IPS-18a (cell line): ENCODE data around the gene PLCB4.

Source experiments
- H3K27ac ChIP-seq: one replicate; pipeline ENCODE4 v1.5.1; 2013; ENCODE audit warnings: low read length
- H3K27me3 ChIP-seq: one replicate; pipeline ENCODE4 v1.6.1; 2013; ENCODE audit warnings: mild to moderate bottlenecking, low read length; ENCODE audit not compliant: control insufficient read depth, insufficient read depth
- H3K36me3 ChIP-seq: one replicate; pipeline ENCODE4 v1.6.1; 2013; ENCODE audit warnings: low read depth, low read length; ENCODE audit not compliant: control insufficient read depth
- H3K4me1 ChIP-seq: one replicate; pipeline ENCODE4 v1.6.1; 2013; ENCODE audit warnings: low read depth, low read length; ENCODE audit not compliant: control insufficient read depth
- H3K4me3 ChIP-seq: one replicate; pipeline ENCODE4 v1.5.1; 2013; ENCODE audit warnings: low read length
- H3K9ac ChIP-seq: one replicate; pipeline ENCODE4 v1.6.1; 2013; ENCODE audit warnings: mild to moderate bottlenecking, low read length, moderate library complexity
- H3K9me3 ChIP-seq: one replicate; pipeline ENCODE4 v1.6.1; 2013; ENCODE audit warnings: low read depth, low read length; ENCODE audit not compliant: control insufficient read depth

The PLCB4 gene

DNA sequence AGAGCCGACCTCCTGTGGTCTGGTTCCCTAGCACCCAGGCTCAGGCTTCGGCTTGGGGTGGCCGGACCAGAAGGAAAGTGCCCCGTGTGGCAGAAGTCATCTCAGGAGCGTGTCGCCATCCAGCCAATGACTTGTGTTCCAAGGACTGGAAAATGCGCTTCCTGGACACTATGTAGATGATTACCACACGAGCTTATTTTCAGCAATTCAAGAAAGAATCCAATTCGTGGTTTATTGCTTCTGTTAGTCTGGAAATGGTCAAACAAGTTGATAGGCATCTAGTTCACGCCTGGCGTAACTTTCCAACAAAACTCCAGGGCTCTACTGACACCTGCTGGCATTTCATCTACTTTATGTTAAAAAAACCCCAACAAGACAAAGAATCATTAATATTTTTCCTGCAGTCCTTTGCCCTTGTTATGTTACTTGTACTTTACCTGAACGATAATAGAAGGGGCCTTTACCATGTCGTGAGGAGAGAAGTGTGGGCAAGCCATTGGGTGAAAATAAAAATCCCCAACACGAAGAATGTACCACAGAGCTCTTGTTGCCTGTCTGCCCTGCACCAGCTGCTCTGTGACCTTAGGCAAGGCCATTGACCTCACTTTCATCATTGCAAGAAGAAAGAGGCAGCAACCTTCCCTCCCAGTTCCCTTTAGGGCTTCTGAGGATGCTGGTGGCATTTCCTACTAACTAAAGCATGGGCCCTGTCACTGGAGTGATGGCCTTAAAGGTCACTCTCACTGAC is 290.8 kb downstream of the PLCB4 start:
- Histone ChIP-seq H3K4me3 (no peak overlapping the region), H3K9me3 (no peaks in the 10 kb centered on the region), H3K9ac (no peak overlapping the region), H3K27ac (no peak overlapping the region), H3K27me3 (no peaks in the 10 kb centered on the region), H3K36me3 (peaks cover 5% of the 10 kb centered on the region), H3K4me1 (peaks cover 3% of the 10 kb centered on the region)

- no peaks in the 10 kb centered on the region for H3K9me3 ChIP-seq
- H3K27me3 ChIP-seq, result no peaks in the 10 kb centered on the region
- no peak overlapping the region for H3K4me3 ChIP-seq
- peaks cover 5% of the 10 kb centered on the region for H3K36me3 ChIP-seq
- no peak overlapping the region for H3K9ac ChIP-seq
- H3K27ac ChIP-seq, result no peak overlapping the region
- H3K4me1 ChIP-seq, result peaks cover 3% of the 10 kb centered on the region
Measured at GRCh38 chr20:9360431-9360830, 291.5 kb downstream of the PLCB4 start.

GRCh38 chr20:9363673-9364072 is 294.8 kb downstream of the PLCB4 start:
- H3K36me3 ChIP-seq, result peaks cover 5% of the 10 kb centered on the region

GRCh38 chr20:9367328-9367727 is 298.4 kb downstream of the PLCB4 start:
- Histone ChIP-seq H3K4me1 (no peaks in the 10 kb centered on the region), H3K4me3 (no peak overlapping the region), H3K9ac (no peak overlapping the region), H3K36me3 (peaks cover 5% of the 10 kb centered on the region), H3K27me3 (no peaks in the 10 kb centered on the region), H3K27ac (no peak overlapping the region), H3K9me3 (no peaks in the 10 kb centered on the region)

More at GRCh38 chr20:9363673-9364072, 294.8 kb downstream of the PLCB4 start:
- Histone ChIP-seq H3K9me3 (no peaks in the 10 kb centered on the region), H3K27me3 (no peaks in the 10 kb centered on the region), H3K4me1 (peaks cover 3% of the 10 kb centered on the region), H3K9ac (no peak overlapping the region), H3K4me3 (no peak overlapping the region), H3K27ac (no peak overlapping the region)

DNA sequence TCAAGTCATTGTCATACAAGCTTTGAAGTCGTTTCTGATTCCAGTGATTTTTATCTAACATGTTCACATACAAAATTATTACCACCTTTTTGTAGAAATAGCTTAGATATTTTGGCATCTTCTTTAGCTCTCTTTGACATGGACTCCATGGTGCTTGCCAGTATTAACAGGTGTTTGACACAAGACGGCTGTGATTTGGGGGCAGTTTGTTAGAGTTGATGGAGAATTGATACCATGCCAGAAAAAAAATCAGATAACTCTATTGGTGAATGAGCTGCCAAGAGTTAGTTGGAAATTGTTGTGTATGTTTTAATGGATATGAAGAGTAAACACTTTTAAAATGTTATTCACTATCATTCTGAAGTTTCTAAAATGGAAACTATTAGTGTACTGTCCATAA is 298.9 kb downstream of the PLCB4 start:
- Histone ChIP-seq H3K4me3 (no peak overlapping the region), H3K9ac (no peak overlapping the region), H3K27me3 (no peaks in the 10 kb centered on the region), H3K4me1 (no peaks in the 10 kb centered on the region), H3K27ac (no peak overlapping the region), H3K9me3 (no peaks in the 10 kb centered on the region), H3K36me3 (peaks cover 5% of the 10 kb centered on the region)

DNA sequence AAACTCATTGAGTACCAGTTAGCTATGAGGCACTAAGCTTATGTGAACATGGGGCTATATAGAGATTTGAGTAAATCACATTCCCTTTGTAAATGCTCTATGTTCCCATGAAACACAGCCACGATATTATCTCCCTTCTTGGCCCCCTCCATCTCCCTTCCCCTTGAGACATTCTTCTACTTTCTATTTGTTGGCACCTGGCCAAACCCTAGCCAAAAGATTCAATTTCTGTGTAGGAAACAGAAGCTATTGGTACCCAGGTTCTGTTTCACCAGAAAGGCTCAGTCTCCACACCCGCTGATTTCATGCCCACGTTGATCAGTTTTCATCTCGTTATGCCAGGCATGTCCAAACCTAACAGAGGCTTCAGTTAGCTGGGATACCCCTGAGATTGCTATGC is 300.0 kb downstream of the PLCB4 start:
- no peaks in the 10 kb centered on the region for H3K36me3 ChIP-seq

GRCh38 chr20:9369557-9369956 is 300.7 kb downstream of the PLCB4 start:
- Histone ChIP-seq H3K9me3 (no peaks in the 10 kb centered on the region), H3K27ac (no peak overlapping the region), H3K9ac (no peak overlapping the region), H3K4me1 (peaks cover 8% of the 10 kb centered on the region), H3K27me3 (no peaks in the 10 kb centered on the region), H3K4me3 (no peak overlapping the region), H3K36me3 (no peaks in the 10 kb centered on the region)

More for the DNA sequence above, 300.0 kb downstream of the PLCB4 start:
- peaks cover 2% of the 10 kb centered on the region for H3K4me1 ChIP-seq
- no peak overlapping the region for H3K4me3 ChIP-seq
- H3K9me3 ChIP-seq, result no peaks in the 10 kb centered on the region
- no peaks in the 10 kb centered on the region for H3K27me3 ChIP-seq
- no peak overlapping the region for H3K27ac ChIP-seq
- no peak overlapping the region for H3K9ac ChIP-seq

- H3K4me1 ChIP-seq, result peaks cover 22% of the 10 kb centered on the region
- H3K36me3 ChIP-seq, result no peaks in the 10 kb centered on the region
- no peaks in the 10 kb centered on the region for H3K27me3 ChIP-seq
- no peak overlapping the region for H3K4me3 ChIP-seq
- H3K9me3 ChIP-seq, result no peaks in the 10 kb centered on the region
- H3K27ac ChIP-seq, result no peak overlapping the region
- no peak overlapping the region for H3K9ac ChIP-seq
Measured at GRCh38 chr20:9374072-9374471, 305.2 kb downstream of the PLCB4 start.

DNA sequence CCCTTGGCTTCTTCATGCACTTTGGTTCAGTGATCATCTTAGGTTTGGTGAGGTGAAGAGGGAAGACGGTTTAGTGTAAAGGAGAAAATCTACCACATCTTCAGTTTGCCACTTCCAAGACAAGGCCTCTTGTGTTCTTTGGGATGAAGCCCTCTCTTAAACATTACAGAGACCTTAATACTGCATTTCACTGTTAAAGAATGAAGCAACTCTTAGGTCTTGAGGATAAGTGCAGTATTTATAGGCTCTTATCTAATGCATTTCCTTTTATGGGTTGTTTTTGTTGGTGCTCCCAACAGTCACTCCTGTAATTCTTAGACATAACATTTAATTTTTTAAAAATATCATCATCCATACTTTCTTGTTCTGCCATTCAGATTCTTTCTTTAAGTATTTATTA is 305.6 kb downstream of the PLCB4 start:
- H3K4me1 ChIP-seq, result peaks cover 22% of the 10 kb centered on the region
- H3K9me3 ChIP-seq, result no peaks in the 10 kb centered on the region
- H3K9ac ChIP-seq, result no peak overlapping the region
- no peak overlapping the region for H3K4me3 ChIP-seq
- no peaks in the 10 kb centered on the region for H3K27me3 ChIP-seq
- H3K36me3 ChIP-seq, result no peaks in the 10 kb centered on the region
- H3K27ac ChIP-seq, result no peak overlapping the region

- H3K4me3 ChIP-seq, result peak overlapping the region; percentile 2
- no peak overlapping the region for H3K9ac ChIP-seq
- H3K4me1 ChIP-seq, result peaks cover 22% of the 10 kb centered on the region
- H3K36me3 ChIP-seq, result no peaks in the 10 kb centered on the region
- H3K27me3 ChIP-seq, result no peaks in the 10 kb centered on the region
- no peaks in the 10 kb centered on the region for H3K9me3 ChIP-seq
- H3K27ac ChIP-seq, result no peak overlapping the region
Measured at GRCh38 chr20:9375221-9375681, 306.4 kb downstream of the PLCB4 start.

DNA sequence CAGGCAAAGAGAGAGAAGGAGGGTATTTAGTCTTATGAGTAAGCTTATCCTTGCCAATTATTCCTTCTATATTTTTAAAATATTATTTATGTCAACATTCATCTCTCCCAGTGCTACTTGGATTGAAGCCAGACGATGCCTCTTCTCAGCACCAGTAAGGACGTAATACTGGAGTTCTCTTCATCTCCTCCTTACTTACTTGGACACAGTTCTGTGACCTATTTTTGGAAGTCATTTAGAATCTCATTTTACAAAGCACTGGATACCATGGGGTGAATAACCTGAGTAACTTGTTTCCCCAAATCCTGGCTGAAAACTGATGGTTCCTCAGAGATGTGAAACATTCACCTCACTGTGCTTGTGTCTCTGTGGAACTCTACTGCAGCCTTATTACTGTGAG is 308.1 kb downstream of the PLCB4 start:
- H3K9me3 ChIP-seq, result no peaks in the 10 kb centered on the region
- no peak overlapping the region for H3K9ac ChIP-seq
- H3K4me3 ChIP-seq, result no peak overlapping the region
- H3K4me1 ChIP-seq, result peaks cover 22% of the 10 kb centered on the region
- H3K27ac ChIP-seq, result no peak overlapping the region
- H3K36me3 ChIP-seq, result no peaks in the 10 kb centered on the region
- H3K27me3 ChIP-seq, result no peaks in the 10 kb centered on the region
